HCT116 (cell line): ENCODE data around the gene C2orf78. TPM values are rescaled to one million over a fixed set of nuclear protein-coding genes. Genes with fewer than 3 reads are reported as not detected.

Experiments
- ATAC-seq: fragments of 200-7000 bp; cut with Tn5 transposase; 2 replicates; pipeline ENCODE4 v1.9.1; 2020; ENCODE audit warnings: mild to moderate bottlenecking, moderate library complexity
- BruUV-seq: library from RNA; stranded (reverse); fragments of 400-500 nt; replicated peaks from 2 replicates; lab custom pipeline; 2021; lab: Mats Ljungman, UMichigan
- CTCF ChIA-PET: fragments of 300-600 bp; sonication (Branson Sonifier 250); formaldehyde crosslinking; loops from one replicate; lab custom pipeline; 2021; ENCODE audit warnings: antibody characterized with exemption; lab: Charles Lee
- POLR2A ChIA-PET: fragments of 300-600, 350-600 bp; sonication (Branson Sonifier 250); formaldehyde crosslinking; loops from one replicate; lab custom pipeline; 2021; ENCODE audit warnings: antibody characterized with exemption; lab: Charles Lee
- RAD21 ChIA-PET, 2 experiments: fragments of 300-600 bp; sonication (Branson Sonifier 250); formaldehyde crosslinking; loops; one replicate each; lab custom pipeline; 2023; ENCODE audit warnings: low total read pairs in 2 of 2; ENCODE audit not compliant: uncharacterized antibody in 2 of 2, unreplicated experiment in 2 of 2, low non-redundant PET in 1 of 2; lab: Charles Lee
- DNase-seq: peaks from one replicate; pipeline ENCODE4 v3.0.0-alpha.2; 2010; ENCODE audit warnings: low read depth, low spot score
- H2AFZ ChIP-seq: fragments of 200-600 bp; shearing (Covaris generic), sonication (generic); 2 replicates; pipeline ENCODE4 v1.6.1; 2017; ENCODE audit warnings: low read depth, mixed run types, mixed read lengths, antibody characterized with exemption, low read length; ENCODE audit not compliant: poor library complexity, severe bottlenecking
- H3K27ac ChIP-seq: 2 replicates; pipeline ENCODE4 v1.5.1; 2012; ENCODE audit warnings: low read depth, low read length
- H3K27me3 ChIP-seq: fragments of 200-600 bp; sonication (generic); 2 replicates; pipeline ENCODE4 v1.6.1; 2016; ENCODE audit warnings: mixed run types, low read length, mixed read lengths; ENCODE audit not compliant: insufficient read depth
- H3K36me3 ChIP-seq, 2 experiments: fragments of 200-500 bp in 1 of 2; fragments of 200-600 bp in 1 of 2; sonication (Bioruptor generic) in 1 of 2; sonication (generic) in 1 of 2; 2 replicates each; pipeline versions ENCODE4 v1.5.1 to v1.6.1; 2014 to 2016; ENCODE audit warnings: low read length in 2 of 2, inconsistent platforms in 1 of 2, mixed read lengths in 1 of 2, mixed run types in 1 of 2; ENCODE audit not compliant: insufficient read depth in 2 of 2, control insufficient read depth in 1 of 2
- H3K4me1 ChIP-seq, 2 experiments: fragments of 200-600 bp in 1 of 2; sonication (generic) in 1 of 2; 2 replicates each; pipeline versions ENCODE4 v1.5.1 to v1.6.1; 2012 to 2017; ENCODE audit warnings: low read length in 2 of 2, inconsistent platforms in 1 of 2, mild to moderate bottlenecking in 1 of 2, mixed read lengths in 1 of 2, mixed run types in 1 of 2, moderate library complexity in 1 of 2; ENCODE audit not compliant: insufficient read depth in 2 of 2, control insufficient read depth in 1 of 2
- H3K4me2 ChIP-seq: fragments of 200-600 bp; sonication (generic); 2 replicates; pipeline ENCODE4 v1.6.1; 2017; ENCODE audit warnings: mixed run types, low read length, mixed read lengths
- H3K4me3 ChIP-seq, 2 experiments: fragments of 200-600 bp in 1 of 2; sonication (generic) in 1 of 2; replicated peaks in 1 of 2; 2 replicates each; pipeline ENCODE4 v1.5.1; 2011 to 2016; ENCODE audit warnings: low read length in 2 of 2, control low read depth in 1 of 2, low read depth in 1 of 2, mild to moderate bottlenecking in 1 of 2, mixed read lengths in 1 of 2, mixed run types in 1 of 2
- H3K79me2 ChIP-seq: fragments of 200-600 bp; sonication (generic); 2 replicates; pipeline ENCODE4 v1.6.1; 2017; ENCODE audit warnings: mild to moderate bottlenecking, mixed run types, low read length, moderate library complexity, mixed read lengths; ENCODE audit not compliant: insufficient read depth
- H3K9ac ChIP-seq: fragments of 200-600 bp; sonication (generic); 2 replicates; pipeline ENCODE4 v1.6.1; 2016; ENCODE audit warnings: low read length, mixed read lengths
- H3K9me2 ChIP-seq: fragments of 200-600 bp; sonication (generic), shearing (Covaris generic); 2 replicates; pipeline ENCODE4 v1.6.1; 2017; ENCODE audit warnings: mixed run types, mild to moderate bottlenecking, moderate library complexity; ENCODE audit not compliant: insufficient read depth
- H3K9me3 ChIP-seq, 2 experiments: fragments of 200-500 bp in 1 of 2; fragments of 200-600 bp in 1 of 2; sonication (Bioruptor generic) in 1 of 2; sonication (generic) in 1 of 2; 2 replicates each; pipeline ENCODE4 v1.6.1; 2014 to 2017; ENCODE audit warnings: low read length in 2 of 2, mixed read lengths in 2 of 2, inconsistent platforms in 1 of 2, low read depth in 1 of 2, mild to moderate bottlenecking in 1 of 2, mixed run types in 1 of 2, moderate library complexity in 1 of 2; ENCODE audit not compliant: control insufficient read depth in 1 of 2, insufficient read depth in 1 of 2
- H4K20me1 ChIP-seq: fragments of 200-600 bp; sonication (generic), shearing (Covaris generic); 2 replicates; pipeline ENCODE4 v1.6.1; 2017; ENCODE audit warnings: mixed run types, mild to moderate bottlenecking, moderate library complexity; ENCODE audit not compliant: insufficient read depth
- CBX3 ChIP-seq: IDR thresholded peaks from 2 replicates; pipeline ENCODE4 v1.6.1; 2012; ENCODE audit warnings: low read depth
- CEBPB ChIP-seq: IDR thresholded peaks from 2 replicates; pipeline ENCODE4 v1.6.1; 2012; ENCODE audit warnings: low read depth
- POLR2AphosphoS5 ChIP-seq: IDR thresholded peaks from 2 replicates; pipeline ENCODE4 v1.6.1; 2011; ENCODE audit warnings: mild to moderate bottlenecking, low read depth, low read length, moderate library complexity
- RAD21 ChIP-seq: IDR thresholded peaks from 2 replicates; pipeline ENCODE4 v1.6.1; 2012; ENCODE audit warnings: low read depth, mild to moderate bottlenecking
- SRF ChIP-seq: IDR thresholded peaks from 2 replicates; pipeline ENCODE4 v1.6.1; 2012; ENCODE audit warnings: low read depth
- TCF7L2 ChIP-seq: IDR thresholded peaks from 2 replicates; pipeline ENCODE4 v1.7.0; 2011; ENCODE audit warnings: borderline replicate concordance, inconsistent platforms; ENCODE audit not compliant: insufficient read depth, insufficient read length; ENCODE audit errors: extremely low read depth
- YY1 ChIP-seq: IDR thresholded peaks from 2 replicates; pipeline ENCODE4 v1.6.1; 2011; ENCODE audit warnings: low read length, low read depth, moderate library complexity, mild to moderate bottlenecking; ENCODE audit not compliant: insufficient replicate concordance; ENCODE audit errors: extremely low read depth
- ZNF274 ChIP-seq: fragments of 200-500 bp; sonication (Bioruptor generic); IDR thresholded peaks from 2 replicates; pipeline ENCODE4 v1.6.1; 2014; ENCODE audit warnings: mild to moderate bottlenecking, low read depth, low read length, inconsistent platforms
- intact Hi-C: fragments of 100-400 bp; cut with micrococcal nuclease; formaldehyde crosslinking; loops from 2 replicates; pipeline ENCODE4 v1.10.0; 2022
- total RNA-seq: library from RNA; stranded (reverse); gene quantifications from one replicate; pipeline ENCODE4 v1.2.1, GENCODE V29; 2021; ENCODE audit not compliant: unreplicated experiment
- TF ChIP-seq, protein P1 (sequence below), 3 experiments: fragments of 200-600 bp in 1 of 3; sonication (generic) in 1 of 3; IDR thresholded peaks in 2 of 3; conservative IDR thresholded peaks in 1 of 3; 2 replicates each; pipeline ENCODE4 v1.5.1; 2012 to 2017; ENCODE audit warnings: low read depth in 2 of 3, low read length in 2 of 3, antibody characterized with exemption in 1 of 3, borderline replicate concordance in 1 of 3, control low read depth in 1 of 3, mild to moderate bottlenecking in 1 of 3, mixed read lengths in 1 of 3, mixed run types in 1 of 3, moderate library complexity in 1 of 3; ENCODE audit not compliant: insufficient read depth in 1 of 3
- TF ChIP-seq, protein P2 (sequence below): IDR thresholded peaks from 2 replicates; pipeline ENCODE4 v1.6.1; 2012; ENCODE audit warnings: low read depth
- TF ChIP-seq, protein P3 (sequence below): IDR thresholded peaks from 2 replicates; pipeline ENCODE4 v1.6.1; 2012

C2orf78 gene
- total RNA-seq, 1 experiment from 2014 or later: 1.5 TPM

DNA sequence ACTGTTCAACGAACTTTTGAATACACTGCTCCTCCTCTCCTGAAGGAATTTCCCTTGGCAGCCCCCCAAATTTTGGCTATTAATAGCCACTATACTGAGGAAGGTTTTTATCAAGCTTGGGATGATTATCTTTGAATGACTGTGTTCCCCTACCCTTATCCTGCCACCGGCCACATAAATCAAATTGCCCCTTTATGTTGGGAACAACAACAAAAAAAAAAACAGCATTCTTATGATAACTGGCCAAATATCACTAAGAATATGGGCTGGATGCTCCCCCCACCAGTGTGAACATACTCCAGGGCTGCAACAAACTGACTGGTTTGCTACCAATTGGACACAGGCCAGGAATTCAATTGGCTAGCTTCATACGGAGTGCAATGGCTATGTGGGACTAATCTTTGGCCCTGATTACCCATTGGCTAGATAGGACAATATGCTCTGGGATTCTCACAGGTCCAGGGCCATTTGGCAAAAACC is 24.7 kb upstream of the C2orf78 start:
- DNase-seq (no peak), ATAC-seq (no peak)
- Histone ChIP-seq H3K27ac (no peak overlapping the region), H3K4me2 (no peak overlapping the region), H3K9me3 (no peaks in the 10 kb centered on the region), H4K20me1 (no peaks in the 10 kb centered on the region), H3K9me2 (no peaks in the 10 kb centered on the region), H2AFZ (no peak overlapping the region), H3K4me1 (no peaks in the 10 kb centered on the region), H3K79me2 (no peaks in the 10 kb centered on the region), H3K9ac (no peak overlapping the region), H3K36me3 (peaks cover 15 to 31% of the 10 kb centered on the region in 2 experiments), H3K27me3 (no peaks in the 10 kb centered on the region), H3K4me3 (no peak overlapping the region)
- BruUV-seq: no TSS peak
- no peak for TF ChIP-seq YY1
- TF ChIP-seq SRF: no peak
- TF ChIP-seq TCF7L2: no peak
- no peak for TF ChIP-seq RAD21
- TF ChIP-seq, protein P1, sequence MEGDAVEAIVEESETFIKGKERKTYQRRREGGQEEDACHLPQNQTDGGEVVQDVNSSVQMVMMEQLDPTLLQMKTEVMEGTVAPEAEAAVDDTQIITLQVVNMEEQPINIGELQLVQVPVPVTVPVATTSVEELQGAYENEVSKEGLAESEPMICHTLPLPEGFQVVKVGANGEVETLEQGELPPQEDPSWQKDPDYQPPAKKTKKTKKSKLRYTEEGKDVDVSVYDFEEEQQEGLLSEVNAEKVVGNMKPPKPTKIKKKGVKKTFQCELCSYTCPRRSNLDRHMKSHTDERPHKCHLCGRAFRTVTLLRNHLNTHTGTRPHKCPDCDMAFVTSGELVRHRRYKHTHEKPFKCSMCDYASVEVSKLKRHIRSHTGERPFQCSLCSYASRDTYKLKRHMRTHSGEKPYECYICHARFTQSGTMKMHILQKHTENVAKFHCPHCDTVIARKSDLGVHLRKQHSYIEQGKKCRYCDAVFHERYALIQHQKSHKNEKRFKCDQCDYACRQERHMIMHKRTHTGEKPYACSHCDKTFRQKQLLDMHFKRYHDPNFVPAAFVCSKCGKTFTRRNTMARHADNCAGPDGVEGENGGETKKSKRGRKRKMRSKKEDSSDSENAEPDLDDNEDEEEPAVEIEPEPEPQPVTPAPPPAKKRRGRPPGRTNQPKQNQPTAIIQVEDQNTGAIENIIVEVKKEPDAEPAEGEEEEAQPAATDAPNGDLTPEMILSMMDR (IDR thresholded peaks at IDR 0.05 in 2 of 3, conservative IDR thresholded peaks at IDR 0.05 in 1 of 3; ENCODE audit: borderline replicate concordance in 1 of 3, insufficient read depth in 1 of 3, low read depth in 2 of 3, low read length in 2 of 3): no peak
- no peak for TF ChIP-seq CEBPB
- TF ChIP-seq, protein P2, sequence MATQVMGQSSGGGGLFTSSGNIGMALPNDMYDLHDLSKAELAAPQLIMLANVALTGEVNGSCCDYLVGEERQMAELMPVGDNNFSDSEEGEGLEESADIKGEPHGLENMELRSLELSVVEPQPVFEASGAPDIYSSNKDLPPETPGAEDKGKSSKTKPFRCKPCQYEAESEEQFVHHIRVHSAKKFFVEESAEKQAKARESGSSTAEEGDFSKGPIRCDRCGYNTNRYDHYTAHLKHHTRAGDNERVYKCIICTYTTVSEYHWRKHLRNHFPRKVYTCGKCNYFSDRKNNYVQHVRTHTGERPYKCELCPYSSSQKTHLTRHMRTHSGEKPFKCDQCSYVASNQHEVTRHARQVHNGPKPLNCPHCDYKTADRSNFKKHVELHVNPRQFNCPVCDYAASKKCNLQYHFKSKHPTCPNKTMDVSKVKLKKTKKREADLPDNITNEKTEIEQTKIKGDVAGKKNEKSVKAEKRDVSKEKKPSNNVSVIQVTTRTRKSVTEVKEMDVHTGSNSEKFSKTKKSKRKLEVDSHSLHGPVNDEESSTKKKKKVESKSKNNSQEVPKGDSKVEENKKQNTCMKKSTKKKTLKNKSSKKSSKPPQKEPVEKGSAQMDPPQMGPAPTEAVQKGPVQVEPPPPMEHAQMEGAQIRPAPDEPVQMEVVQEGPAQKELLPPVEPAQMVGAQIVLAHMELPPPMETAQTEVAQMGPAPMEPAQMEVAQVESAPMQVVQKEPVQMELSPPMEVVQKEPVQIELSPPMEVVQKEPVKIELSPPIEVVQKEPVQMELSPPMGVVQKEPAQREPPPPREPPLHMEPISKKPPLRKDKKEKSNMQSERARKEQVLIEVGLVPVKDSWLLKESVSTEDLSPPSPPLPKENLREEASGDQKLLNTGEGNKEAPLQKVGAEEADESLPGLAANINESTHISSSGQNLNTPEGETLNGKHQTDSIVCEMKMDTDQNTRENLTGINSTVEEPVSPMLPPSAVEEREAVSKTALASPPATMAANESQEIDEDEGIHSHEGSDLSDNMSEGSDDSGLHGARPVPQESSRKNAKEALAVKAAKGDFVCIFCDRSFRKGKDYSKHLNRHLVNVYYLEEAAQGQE: no peak
- TF ChIP-seq CBX3: no peak
- no peak for TF ChIP-seq ZNF274
- TF ChIP-seq, protein P3, sequence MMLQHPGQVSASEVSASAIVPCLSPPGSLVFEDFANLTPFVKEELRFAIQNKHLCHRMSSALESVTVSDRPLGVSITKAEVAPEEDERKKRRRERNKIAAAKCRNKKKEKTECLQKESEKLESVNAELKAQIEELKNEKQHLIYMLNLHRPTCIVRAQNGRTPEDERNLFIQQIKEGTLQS: no peak
- TF ChIP-seq POLR2AphosphoS5: no peak
- ChIA-PET POLR2A (no interaction called here), CTCF (no interaction called here), RAD21 (no interaction called here)
- intact Hi-C loops: no loop called here
